ENCODE data around the gene HYI.
"Not testable (repeated sequence)": the region's sequence is repeated elsewhere in the genome, so short reads cannot be mapped to it uniquely, and the experiment has no call there.

The HYI gene

DNA sequence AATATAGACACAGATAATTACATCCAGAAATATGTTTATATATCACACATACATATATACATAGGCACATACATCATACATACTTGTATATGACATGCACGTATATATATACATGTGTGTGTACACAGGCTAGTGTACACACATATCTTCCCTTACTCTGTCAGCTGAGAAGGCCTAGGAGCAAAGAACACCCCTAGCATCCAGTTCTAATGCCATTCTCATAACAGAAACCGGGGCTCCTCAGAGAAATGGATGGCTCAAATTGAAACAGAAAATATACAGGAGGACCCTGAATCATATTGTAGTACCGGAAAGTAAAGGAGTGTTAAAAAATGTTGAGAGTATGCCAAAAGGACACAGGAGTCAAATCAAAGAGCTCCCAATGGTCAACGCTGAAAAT lies 19.7 kb upstream of the HYI start:
- TF ChIP-seq POLR2A (IDR thresholded peaks at IDR 0.05; ENCODE audit: low read depth, low read length), result no peak
- no peak for DNase-seq (ENCODE audit: insufficient read length, low spot score)
- no peak for FAIRE-seq

DNA sequence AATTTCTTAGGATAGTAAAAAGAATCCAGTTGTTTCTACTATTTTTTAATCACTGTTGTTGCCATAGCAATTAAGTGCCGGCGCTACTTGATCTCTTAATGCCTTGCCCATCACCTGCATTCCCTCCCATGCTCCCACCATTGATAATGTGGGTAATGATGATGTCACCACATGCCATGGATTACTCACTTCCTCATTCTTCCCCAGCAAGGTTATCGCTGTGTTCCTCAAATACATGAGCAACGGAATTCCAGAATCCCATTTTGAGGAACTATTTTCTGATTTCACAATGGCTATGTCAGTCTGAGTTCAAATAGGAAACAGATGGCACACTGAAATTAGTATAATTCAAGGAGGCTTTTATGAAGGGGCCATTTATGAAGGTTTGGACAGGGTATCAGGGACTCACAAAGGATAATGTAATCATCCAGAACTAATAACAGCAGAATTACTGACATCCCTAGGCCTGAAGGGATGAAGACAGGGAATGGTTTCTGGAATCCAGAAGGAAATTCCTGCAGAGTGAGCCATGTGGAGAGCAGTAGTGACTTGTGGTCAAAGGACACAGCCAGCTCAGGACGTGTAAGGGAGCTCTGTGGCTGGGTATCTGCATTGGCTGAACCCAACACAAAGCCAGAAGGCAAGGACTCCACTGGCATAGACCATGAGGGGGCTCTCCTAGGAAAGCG lies 18.9 kb upstream of the HYI start:
- peak; percentile 34 for DNase-seq (ENCODE audit: insufficient read length, low spot score)

DNA sequence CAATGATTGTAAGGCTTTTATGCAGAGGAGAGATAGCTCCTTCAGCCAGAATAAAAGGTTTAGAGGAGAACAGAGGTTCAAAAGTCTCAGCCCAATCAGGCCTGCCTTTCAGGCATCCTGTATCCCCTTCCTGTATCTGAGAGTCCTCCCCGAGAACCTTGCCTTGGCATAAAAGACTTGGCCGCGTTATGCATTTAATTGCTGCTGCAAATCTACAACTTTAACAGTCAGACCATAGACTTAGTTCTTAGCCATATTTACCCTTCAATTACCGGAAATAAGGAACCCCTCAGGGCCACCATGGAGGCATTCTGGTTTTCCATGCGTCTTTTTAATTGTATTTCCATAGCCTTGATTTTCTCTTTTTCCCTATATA lies 18.3 kb upstream of the HYI start:
- DNase-seq (ENCODE audit: insufficient read length, low spot score) (no peak), FAIRE-seq (no peak)

More for the DNA sequence above, 18.9 kb upstream of the HYI start:
- peak; percentile 100 for FAIRE-seq

DNA sequence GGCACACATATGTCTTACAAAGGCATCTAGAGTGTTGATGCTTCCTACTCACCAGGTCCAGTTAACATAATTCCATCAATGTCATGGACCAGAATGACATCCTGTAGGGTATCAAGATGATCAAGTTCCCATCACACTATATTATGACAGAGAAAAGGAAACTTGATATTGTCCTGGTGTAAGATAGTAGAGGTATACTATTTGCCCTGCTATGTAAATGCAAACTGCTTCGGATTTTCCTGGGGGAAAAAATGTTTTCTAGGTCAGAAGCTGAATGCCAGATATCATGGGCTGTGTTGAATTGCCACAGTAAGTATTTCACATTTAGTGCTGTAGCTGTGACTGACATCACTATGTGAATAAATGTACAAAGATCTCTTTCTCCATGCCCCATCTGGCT lies 16.2 kb upstream of the HYI start:
- DNase-seq (ENCODE audit: insufficient read length, low spot score) (no peak), FAIRE-seq (no peak)
- TF ChIP-seq POLR2A (IDR thresholded peaks at IDR 0.05; ENCODE audit: low read depth, low read length), result no peak

More for the DNA sequence above, 18.3 kb upstream of the HYI start:
- no peak for TF ChIP-seq POLR2A (IDR thresholded peaks at IDR 0.05; ENCODE audit: low read depth, low read length)

DNA sequence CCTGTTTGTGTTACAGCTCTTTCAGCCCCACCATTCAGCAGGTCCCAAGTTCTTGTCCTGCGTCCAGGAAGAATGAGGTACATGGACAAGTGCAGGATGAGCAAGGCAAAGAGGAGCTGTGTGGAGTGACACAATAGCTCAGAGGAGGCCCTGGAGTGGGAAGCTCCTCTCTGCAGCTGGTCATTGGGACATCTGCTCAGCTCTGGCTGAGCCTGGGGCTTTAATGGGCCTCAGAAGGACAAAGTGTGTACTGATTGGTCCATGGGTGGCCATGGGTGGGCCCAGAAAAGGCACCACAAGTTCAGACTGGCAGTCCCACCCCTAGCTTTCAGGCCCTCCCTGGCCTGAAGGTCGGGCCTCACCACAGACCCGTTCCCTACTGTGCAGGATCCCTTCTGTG lies 14.7 kb upstream of the HYI start:
- TF ChIP-seq POLR2A (IDR thresholded peaks at IDR 0.05; ENCODE audit: low read depth, low read length), result no peak
- FAIRE-seq, result no peak
- DNase-seq (ENCODE audit: insufficient read length, low spot score), result no peak

DNA sequence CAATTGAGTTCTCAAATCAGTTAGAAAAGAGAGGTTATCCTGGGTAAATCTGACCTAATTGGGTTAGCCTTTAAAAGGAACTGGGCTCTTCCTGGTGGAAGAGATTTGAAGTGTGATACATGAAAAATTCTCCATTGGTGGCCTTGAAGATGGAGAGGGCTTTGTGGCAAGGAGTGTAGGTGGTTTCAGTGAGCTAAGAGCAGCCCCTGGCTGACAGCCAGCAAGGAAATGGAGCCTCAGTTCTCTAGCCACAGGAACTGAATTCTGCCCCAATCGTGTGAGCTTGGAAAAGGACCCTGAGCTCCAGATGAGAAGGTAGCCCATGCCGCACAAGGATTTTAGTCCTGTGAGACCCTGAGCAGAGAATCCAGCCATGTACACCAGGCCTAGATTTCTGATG lies 12.7 kb upstream of the HYI start:
- no peak for DNase-seq (ENCODE audit: insufficient read length, low spot score)
- FAIRE-seq, result no peak
- no peak for TF ChIP-seq POLR2A (IDR thresholded peaks at IDR 0.05; ENCODE audit: low read depth, low read length)

DNA sequence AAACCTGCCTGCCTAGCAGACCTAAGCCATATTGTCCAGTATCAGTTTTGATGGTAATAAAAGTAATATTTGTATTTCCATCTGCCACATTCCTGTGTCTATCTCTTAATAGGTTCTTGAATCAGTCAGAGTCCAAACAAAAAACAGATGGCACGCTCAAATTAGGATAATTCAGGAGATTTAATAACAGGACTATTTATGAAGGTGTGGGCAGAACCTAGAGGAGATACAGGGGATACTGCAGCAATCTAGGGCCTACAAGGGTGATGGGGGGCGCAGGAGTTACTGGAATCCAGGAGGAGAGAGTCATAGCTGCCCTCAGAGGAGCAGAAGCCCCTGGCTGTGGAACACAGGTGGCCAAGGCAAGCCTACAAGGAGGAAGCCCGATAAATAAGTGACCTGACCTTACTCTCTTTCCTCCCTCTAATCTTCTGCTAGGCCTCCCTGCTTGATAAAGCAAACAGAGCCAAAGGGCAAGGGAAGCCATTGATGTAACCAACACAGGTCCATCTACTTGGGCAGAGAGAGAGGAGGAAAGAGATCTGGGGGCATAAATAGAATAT lies 11.9 kb upstream of the HYI start:
- TF ChIP-seq POLR2A (IDR thresholded peaks at IDR 0.05; ENCODE audit: low read depth, low read length), result no peak
- no peak for DNase-seq (ENCODE audit: insufficient read length, low spot score)
- no peak for FAIRE-seq

DNA sequence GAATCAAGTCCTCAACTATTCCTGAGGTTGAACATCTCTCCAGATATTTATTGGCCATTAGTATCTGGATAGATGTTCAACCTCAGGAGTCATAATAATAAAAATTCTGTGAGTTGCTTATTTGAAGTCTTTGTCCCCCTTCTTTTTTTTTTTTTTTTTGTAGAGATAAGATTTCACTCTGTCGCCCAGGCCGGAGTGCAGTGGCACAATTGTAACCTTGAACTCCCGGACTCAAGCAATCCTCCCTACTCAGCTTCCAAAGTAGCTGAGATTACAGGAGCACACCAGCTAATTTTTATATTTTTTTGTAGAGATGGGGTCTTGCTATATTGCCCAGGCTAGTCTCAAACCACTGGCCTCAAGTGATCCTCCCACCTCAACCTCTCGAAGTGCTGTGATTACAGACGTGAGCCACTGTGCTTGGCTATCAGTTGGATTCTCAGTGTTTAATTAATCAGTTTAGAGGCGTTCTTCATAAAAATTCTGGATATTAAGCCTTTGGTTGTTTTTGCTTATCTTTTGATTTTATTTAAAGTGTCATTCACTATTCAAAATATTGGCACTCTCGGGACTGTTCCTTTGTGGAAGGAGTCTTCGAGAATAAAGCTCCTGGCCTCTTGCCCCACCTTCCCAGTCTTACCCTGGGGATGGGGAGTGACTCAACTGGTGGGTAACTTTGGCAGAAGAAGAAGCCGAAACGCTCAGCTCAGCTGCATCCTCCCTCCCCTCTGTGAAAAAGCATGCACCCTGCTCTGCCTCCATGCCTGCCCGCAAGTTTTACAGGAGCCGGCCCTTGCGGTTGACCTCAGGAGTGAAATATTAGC lies 11.2 kb upstream of the HYI start:
- DNase-seq (ENCODE audit: insufficient read length, low spot score) (no peak), FAIRE-seq (no peak)
- no peak for TF ChIP-seq POLR2A (IDR thresholded peaks at IDR 0.05; ENCODE audit: low read depth, low read length)

DNA sequence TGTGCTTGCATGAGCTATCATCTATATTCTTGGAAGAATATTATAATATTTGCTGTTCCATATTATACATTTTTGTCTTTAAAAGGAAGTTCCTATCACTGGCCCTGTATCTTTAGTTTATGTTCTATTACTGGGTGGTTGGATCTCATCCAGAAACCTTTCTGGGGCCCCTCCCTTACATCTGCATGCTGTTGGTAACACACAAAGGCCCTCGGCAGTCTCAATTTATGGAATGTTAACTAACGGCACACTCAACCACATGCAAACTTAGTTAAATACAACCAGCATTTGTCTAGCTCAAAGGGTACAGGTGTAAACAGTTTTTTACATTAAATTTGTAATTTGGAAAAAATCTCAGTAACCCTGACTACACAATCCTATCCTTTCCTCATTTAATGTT lies 9.7 kb upstream of the HYI start:
- no peak for TF ChIP-seq POLR2A (IDR thresholded peaks at IDR 0.05; ENCODE audit: low read depth, low read length)
- no peak for DNase-seq (ENCODE audit: insufficient read length, low spot score)
- no peak for FAIRE-seq

DNA sequence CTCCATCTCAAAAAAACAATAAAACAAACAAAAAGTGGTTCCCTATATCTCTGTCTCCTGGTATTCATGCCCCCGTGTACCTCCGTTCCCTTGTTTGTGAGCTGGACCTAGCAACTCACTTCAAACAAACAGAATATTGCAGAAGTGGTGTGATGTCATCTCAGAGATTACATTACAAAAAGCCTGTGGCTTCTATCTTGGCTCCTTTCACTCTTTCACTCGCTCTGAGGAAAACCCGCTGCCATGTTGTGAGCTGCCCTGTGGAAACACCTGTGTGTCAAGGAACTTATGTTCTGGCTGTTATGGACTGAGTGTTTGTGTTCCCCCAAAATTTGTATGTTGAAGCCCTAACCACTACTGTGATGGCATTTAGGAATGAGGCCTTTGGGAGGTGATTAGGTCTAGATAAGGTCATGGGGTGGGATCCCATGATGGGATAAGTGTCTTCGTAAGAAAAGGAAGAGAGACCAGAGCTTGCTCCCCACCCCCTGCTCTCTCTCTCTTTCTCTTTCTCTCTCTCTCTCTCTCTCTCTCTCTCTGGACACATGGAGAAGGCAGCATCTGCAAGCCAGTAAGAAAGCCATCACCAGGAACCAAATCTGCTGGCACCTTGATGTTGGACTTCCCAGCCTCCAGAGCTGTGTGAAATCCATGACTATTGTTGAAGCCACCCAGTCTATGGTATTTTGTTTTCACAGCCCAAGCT lies 7.4 kb upstream of the HYI start:
- FAIRE-seq (no peak), DNase-seq (ENCODE audit: insufficient read length, low spot score) (no peak)

DNA sequence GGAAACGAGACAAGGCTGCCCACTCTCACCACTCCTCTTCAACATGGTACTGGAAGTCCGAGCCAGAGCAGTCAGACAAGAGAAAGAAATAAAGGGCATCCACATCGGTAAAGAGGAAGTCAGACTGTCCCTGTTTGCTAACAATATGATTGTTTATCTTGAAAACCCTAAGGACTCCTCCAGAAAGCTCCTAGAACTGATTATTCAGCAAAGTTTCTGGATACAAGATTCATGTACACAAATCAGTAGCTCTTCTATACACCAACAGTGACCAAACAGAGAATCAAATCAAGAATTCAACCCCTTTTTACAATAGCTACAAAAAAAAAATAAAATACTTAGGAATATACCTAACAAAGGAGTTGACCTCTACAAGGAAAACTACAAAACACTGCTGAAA lies 4.6 kb upstream of the HYI start:
- DNase-seq (ENCODE audit: insufficient read length, low spot score); FAIRE-seq: not testable (repeated sequence)

More for the DNA sequence above, 7.4 kb upstream of the HYI start:
- TF ChIP-seq POLR2A (IDR thresholded peaks at IDR 0.05; ENCODE audit: low read depth, low read length), result no peak

DNA sequence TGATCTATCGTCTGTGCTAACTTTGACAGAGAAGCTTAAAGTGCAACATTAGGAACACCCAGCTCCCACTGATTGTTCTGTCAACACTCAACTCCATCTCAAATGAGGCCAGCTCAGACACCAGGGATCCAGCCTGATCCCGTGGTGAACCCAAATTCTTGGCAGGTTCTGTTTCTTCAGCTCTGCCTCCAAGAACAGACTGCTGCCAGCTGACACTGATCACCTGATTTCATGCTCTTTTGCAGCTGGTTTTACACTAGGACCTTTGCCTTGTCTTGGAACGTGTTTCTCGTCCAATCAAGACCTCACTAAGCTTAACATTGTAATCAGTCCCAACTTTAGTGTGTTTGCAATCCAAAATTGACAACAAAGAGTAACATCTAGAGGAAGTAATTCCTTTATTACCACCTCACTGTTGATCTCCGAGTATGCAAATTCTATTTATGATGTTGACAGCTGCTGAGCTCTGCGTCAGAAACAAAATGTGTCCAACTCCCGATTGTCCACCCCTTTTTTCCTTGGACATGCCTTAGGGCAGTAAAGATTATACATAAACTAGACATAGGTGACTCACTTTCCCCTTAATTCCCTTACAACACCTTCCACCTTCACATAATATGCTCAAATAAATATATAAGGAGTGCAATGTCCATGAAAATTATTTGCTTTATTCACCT lies 1.6 kb upstream of the HYI start:
- FAIRE-seq, result no peak
- no peak for TF ChIP-seq POLR2A (IDR thresholded peaks at IDR 0.05; ENCODE audit: low read depth, low read length)
- DNase-seq (ENCODE audit: insufficient read length, low spot score), result no peak

DNA sequence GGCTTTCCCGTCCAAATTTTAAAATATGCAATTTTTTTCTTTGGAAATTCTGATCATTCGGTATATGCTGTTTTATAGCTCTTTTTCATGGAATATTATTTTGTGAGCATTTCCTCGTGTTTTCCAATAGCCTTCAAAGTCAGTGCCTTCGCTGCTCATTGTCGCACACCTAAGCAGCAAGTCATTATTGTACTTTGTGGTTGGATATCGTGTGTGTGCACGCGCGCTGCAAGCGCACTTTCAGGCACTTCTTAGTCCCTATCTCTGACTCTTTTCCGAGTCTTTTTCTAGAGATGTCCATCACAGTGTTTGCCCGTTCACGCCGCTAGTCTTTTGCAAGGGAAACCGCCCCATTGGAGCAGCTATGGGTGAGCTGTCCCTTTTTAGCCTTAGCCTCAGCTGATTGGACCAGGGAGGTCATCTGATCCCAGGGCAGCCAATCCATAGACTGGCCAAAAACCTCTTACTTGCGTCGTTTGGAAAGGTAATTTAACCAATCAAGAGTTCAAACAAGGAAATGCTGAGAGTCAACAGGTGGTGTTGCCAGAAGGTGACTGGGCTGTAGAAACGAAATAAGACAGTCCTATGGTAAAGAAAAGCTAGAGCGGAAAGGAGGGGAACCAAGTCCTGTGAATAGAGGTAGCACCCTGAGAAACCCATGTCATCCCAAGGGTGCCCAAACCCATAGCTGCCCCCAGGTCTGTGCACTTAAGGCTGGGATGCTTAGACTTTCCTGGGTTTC lies 710 bp upstream of the HYI start:
- FAIRE-seq (no peak), DNase-seq (ENCODE audit: insufficient read length, low spot score) (no peak)
- TF ChIP-seq POLR2A (IDR thresholded peaks at IDR 0.05; ENCODE audit: low read depth, low read length), result no peak

All from H54 (cell line).